B cell (primary cell): ENCODE data around the gene ZBTB16. TPM values are rescaled to one million over a fixed set of nuclear protein-coding genes. Genes with fewer than 3 reads are reported as not detected.

ENCODE experiments used
- ATAC-seq: fragments of 200-7000 bp; cut with Tn5 transposase; one replicate; pipeline ENCODE4 v1.10.0; 2021; ENCODE audit warnings: low read depth, mild to moderate bottlenecking, moderate number of reproducible peaks, moderate library complexity
- CTCF ChIA-PET: fragments of 350-600 bp; sonication (Branson Sonifier 250); formaldehyde crosslinking; loops from one replicate; lab custom pipeline; 2021; ENCODE audit warnings: antibody characterized with exemption, inconsistent platforms; lab: Charles Lee
- POLR2A ChIA-PET: fragments of 350-600 bp; sonication (Branson Sonifier 250); formaldehyde crosslinking; loops from one replicate; lab custom pipeline; 2021; ENCODE audit warnings: antibody characterized with exemption; lab: Charles Lee
- DNase-seq: peaks from one replicate; pipeline ENCODE4 v3.0.0; 2013
- H2AFZ ChIP-seq: 2 replicates; pipeline ENCODE4 v1.6.1; 2012; ENCODE audit warnings: mild to moderate bottlenecking, low read depth, low read length; ENCODE audit not compliant: insufficient read depth, poor library complexity, severe bottlenecking
- H3K27ac ChIP-seq, 2 donors: 1 replicate in 1 of 2; 2 replicates in 1 of 2; pipeline ENCODE4 v1.5.1; 2012 to 2013; ENCODE audit warnings: low read length in 2 of 2, mild to moderate bottlenecking in 2 of 2, moderate library complexity in 1 of 2
- H3K27me3 ChIP-seq, 4 experiments: fragments of 200-600 bp in 1 of 4; sonication (generic) in 1 of 4; replicated peaks in 1 of 4; 1 replicate in 2 of 4; 2 replicates in 2 of 4; pipeline versions ENCODE4 v1.6.1 to v1.7.0; 2013 to 2016; ENCODE audit warnings: low read length in 3 of 4, mild to moderate bottlenecking in 2 of 4, mixed read lengths in 1 of 4, moderate library complexity in 1 of 4; ENCODE audit not compliant: insufficient read depth in 4 of 4, control insufficient read depth in 3 of 4; ENCODE audit errors: control extremely low read depth in 1 of 4
- H3K36me3 ChIP-seq, 2 experiments: replicated peaks in 1 of 2; 1 replicate in 1 of 2; 2 replicates in 1 of 2; pipeline versions ENCODE4 v1.6.1 to v1.7.1; 2013; ENCODE audit warnings: low read length in 1 of 2; ENCODE audit not compliant: insufficient read depth in 2 of 2, control insufficient read depth in 1 of 2; ENCODE audit errors: control extremely low read depth in 1 of 2, extremely low read depth in 1 of 2
- H3K4me1 ChIP-seq, 2 donors: fragments of 200-600 bp in 1 of 2; sonication (generic) in 1 of 2; 1 replicate in 1 of 2; 2 replicates in 1 of 2; pipeline versions ENCODE4 v1.5.1 to v1.6.1; 2013 to 2017; ENCODE audit warnings: low read length in 2 of 2; ENCODE audit not compliant: control insufficient read depth in 2 of 2, insufficient read depth in 2 of 2
- H3K4me2 ChIP-seq: replicated peaks from 2 replicates; pipeline ENCODE3; 2012; ENCODE audit warnings: mild to moderate bottlenecking, low read depth, low read length; ENCODE audit not compliant: poor library complexity, severe bottlenecking
- H3K4me3 ChIP-seq, 5 experiments: fragments of 200-600 bp in 1 of 5; sonication (generic) in 1 of 5; 1 replicate in 3 of 5; 2 replicates in 2 of 5; pipeline versions ENCODE4 v1.5.1 to v1.7.0; 2011 to 2016; ENCODE audit warnings: low read length in 4 of 5, mild to moderate bottlenecking in 4 of 5, low read depth in 2 of 5, control low read depth in 1 of 5, moderate library complexity in 1 of 5; ENCODE audit not compliant: insufficient read depth in 1 of 5; ENCODE audit errors: control extremely low read depth in 1 of 5, extremely low read depth in 1 of 5
- H3K79me2 ChIP-seq: fragments of 200-600 bp; sonication (generic); one replicate; pipeline ENCODE4 v1.6.0; 2016; ENCODE audit warnings: low read length; ENCODE audit not compliant: control insufficient read depth, insufficient read depth
- H3K9ac ChIP-seq: fragments of 200-600 bp; sonication (generic); 2 replicates; pipeline ENCODE4 v1.6.1; 2017; ENCODE audit warnings: mild to moderate bottlenecking, low read length, moderate library complexity
- H3K9me3 ChIP-seq, 3 donors: one replicate each; pipeline versions ENCODE4 v1.6.1 to v1.7.1; 2013; ENCODE audit warnings: low read length in 2 of 3; ENCODE audit not compliant: control insufficient read depth in 2 of 3, insufficient read depth in 1 of 3; ENCODE audit errors: control extremely low read depth in 1 of 3
- H4K20me1 ChIP-seq: 2 replicates; pipeline ENCODE4 v1.6.0; 2012; ENCODE audit warnings: mild to moderate bottlenecking, low read length; ENCODE audit not compliant: insufficient read depth, control insufficient read depth, poor library complexity, severe bottlenecking
- H3K27ac Mint-ChIP-seq: one replicate; pipeline ENCODE4 v1.8.0; 2021; ENCODE audit warnings: mixed read lengths
- H3K27me3 Mint-ChIP-seq: one replicate; pipeline ENCODE4 v1.8.0; 2021; ENCODE audit warnings: mixed read lengths
- H3K4me1 Mint-ChIP-seq: one replicate; pipeline ENCODE4 v1.8.0; 2021; ENCODE audit warnings: mixed read lengths
- H3K4me3 Mint-ChIP-seq: one replicate; pipeline ENCODE4 v1.8.0; 2021; ENCODE audit warnings: mixed read lengths
- H3K9me3 Mint-ChIP-seq: one replicate; pipeline ENCODE4 v1.8.0; 2022; ENCODE audit warnings: mixed read lengths; ENCODE audit not compliant: insufficient read depth
- EZH2 ChIP-seq: IDR thresholded peaks from 2 replicates; pipeline ENCODE4 v1.6.1; 2012; ENCODE audit warnings: borderline replicate concordance, low read depth, mild to moderate bottlenecking, moderate library complexity, low read length; ENCODE audit not compliant: insufficient read depth, poor library complexity, severe bottlenecking
- WGBS: methylation state at CpG from one replicate; pipeline ENCODE4 v1.1.5; 2013; ENCODE audit warnings: missing lambda C conversion rate; ENCODE audit not compliant: insufficient coverage; 5-methylcytosine and 5-hydroxymethylcytosine counted together
- intact Hi-C: fragments of 100-400 bp; cut with micrococcal nuclease; formaldehyde crosslinking; loops from one replicate; pipeline ENCODE4 v1.10.0; 2022
- polyA plus RNA-seq: library from polyadenylated mRNA; depleted of rRNA; stranded (reverse); fragments of >200 nt; gene quantifications from 2 replicates; pipeline ENCODE4 v1.2.3, GENCODE V29; 2012
- total RNA-seq, 2 donors: library from RNA; stranded (reverse); fragments of 120-200 nt in 1 of 2; gene quantifications; 1 replicate in 1 of 2; 2 replicates in 1 of 2; pipeline versions ENCODE4 v1.2.3 to v1.2.4, GENCODE V29; 2013 to 2022
- TF ChIP-seq, protein P1 (sequence below): fragments of 200-600 bp; IDR thresholded peaks from one replicate; pipeline ENCODE4 v1.8.0; 2022; ENCODE audit warnings: antibody characterized with exemption, mild to moderate bottlenecking

ZBTB16 gene
- total and polyA plus RNA-seq, 2 donors (not counting 1 experiment from before 2014, with no cell fraction given) = 16.0 to 20.6 TPM

DNA sequence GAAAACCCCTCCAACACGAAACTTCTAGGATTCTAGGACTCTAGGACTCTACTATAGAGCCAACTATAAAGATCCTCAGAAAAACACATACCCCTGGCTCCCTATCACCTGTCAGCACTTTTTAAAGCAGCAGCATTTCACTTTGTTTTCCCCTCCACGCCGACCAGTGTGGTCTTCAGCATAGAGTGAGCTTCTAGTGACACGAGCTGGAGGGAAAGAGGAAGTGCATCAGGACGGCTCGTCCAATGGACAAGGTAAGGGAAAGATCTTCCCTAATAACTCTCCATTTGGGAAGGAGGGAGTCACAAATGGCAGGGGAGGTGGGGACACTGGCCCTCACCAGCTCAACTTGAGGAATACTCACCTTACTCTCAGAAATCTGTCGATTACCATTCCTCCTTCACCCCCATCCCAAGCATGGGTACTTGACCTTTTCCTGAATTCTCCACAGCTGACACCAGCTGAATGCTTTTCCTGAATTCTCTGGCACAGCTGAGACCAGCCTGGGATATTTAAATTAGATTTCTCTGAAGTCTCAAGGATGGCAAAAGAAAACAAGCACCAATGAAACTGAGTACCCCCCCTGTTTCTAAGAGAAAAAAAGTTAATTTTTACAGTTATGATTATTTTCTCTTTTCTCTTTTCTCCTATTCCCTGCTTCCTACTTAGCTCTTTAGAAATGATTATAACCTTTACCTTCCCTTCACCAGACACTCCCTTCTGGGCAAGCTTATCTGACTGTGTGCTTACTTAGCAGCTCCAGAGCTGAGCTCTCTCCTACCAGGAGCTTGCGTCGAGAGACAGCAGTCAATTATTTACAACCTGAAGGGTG, 203.4 kb downstream of the ZBTB16 start:
- Histone ChIP-seq H3K9ac (no peak overlapping the region), H3K27ac (no peak overlapping the region), H3K9me3 (no peaks in the 10 kb centered on the region), H3K79me2 (no peaks in the 10 kb centered on the region), H3K36me3 (no peaks in the 10 kb centered on the region), H2AFZ (no peak overlapping the region), H4K20me1 (no peaks in the 10 kb centered on the region), H3K4me3 (no peak overlapping the region), H3K4me2 (no peak overlapping the region), H3K4me1 (peaks cover 30 to 31% of the 10 kb centered on the region in 2 donors), H3K27me3 (peaks cover 0 to 3% (median 1%) of the 10 kb centered on the region in 4 experiments)
- Mint-ChIP-seq H3K4me1 (peaks cover 29% of the 10 kb centered on the region), H3K4me3 (no peak overlapping the region), H3K27ac (no peak overlapping the region), H3K9me3 (no peaks in the 10 kb centered on the region), H3K27me3 (no peaks in the 10 kb centered on the region)
- no peak for ATAC-seq
- ChIA-PET POLR2A (interaction anchor here (1.9 kb wide), 1 partner anchor 366 kb away, joined by 10 read pairs; no protein-coding TSS in a partner anchor), CTCF (interaction anchor here (0.6 to 12.3 kb wide), 40 partner anchors 9 to 958 kb away, joined by 3 to 592 read pairs (median 12); partner anchors contain the start of genes HTR3A, HTR3B, TTC12 and ZBTB16)
- intact Hi-C loops = loop anchor here (1.0 kb wide), 1 partner anchor 958 kb away; no protein-coding TSS in a partner anchor
- WGBS = 52% methylated on average over 4 of the region's 9 CpGs
- TF ChIP-seq, protein P1, sequence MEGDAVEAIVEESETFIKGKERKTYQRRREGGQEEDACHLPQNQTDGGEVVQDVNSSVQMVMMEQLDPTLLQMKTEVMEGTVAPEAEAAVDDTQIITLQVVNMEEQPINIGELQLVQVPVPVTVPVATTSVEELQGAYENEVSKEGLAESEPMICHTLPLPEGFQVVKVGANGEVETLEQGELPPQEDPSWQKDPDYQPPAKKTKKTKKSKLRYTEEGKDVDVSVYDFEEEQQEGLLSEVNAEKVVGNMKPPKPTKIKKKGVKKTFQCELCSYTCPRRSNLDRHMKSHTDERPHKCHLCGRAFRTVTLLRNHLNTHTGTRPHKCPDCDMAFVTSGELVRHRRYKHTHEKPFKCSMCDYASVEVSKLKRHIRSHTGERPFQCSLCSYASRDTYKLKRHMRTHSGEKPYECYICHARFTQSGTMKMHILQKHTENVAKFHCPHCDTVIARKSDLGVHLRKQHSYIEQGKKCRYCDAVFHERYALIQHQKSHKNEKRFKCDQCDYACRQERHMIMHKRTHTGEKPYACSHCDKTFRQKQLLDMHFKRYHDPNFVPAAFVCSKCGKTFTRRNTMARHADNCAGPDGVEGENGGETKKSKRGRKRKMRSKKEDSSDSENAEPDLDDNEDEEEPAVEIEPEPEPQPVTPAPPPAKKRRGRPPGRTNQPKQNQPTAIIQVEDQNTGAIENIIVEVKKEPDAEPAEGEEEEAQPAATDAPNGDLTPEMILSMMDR = peak; percentile 76
- TF ChIP-seq EZH2 = no peak
- peak; percentile 64 for DNase-seq
